Psoas muscle (tissue), 8 donors: ENCODE measurements around the gene CRYBA2. TPM values are rescaled to one million over a fixed set of nuclear protein-coding genes. Genes with fewer than 3 reads are reported as not detected.

Source experiments
- ATAC-seq, 4 donors: fragments of 200-7000 bp; cut with Tn5 transposase; one replicate each; pipeline ENCODE4 v1.9.1; 2020; ENCODE audit warnings: moderate library complexity in 3 of 4, mild to moderate bottlenecking in 2 of 4
- DNase-seq, 2 donors: peaks; one replicate each; pipeline ENCODE4 v3.0.0-alpha.2; 2020
- H3K27ac ChIP-seq: fragments of 200-600 bp; one replicate; pipeline ENCODE4 v1.8.0; 2022
- H3K27me3 ChIP-seq, 3 donors: fragments of 200-600 bp in 1 of 3; one replicate each; pipeline versions ENCODE4 v1.6.1 to v1.8.0; 2013 to 2022; ENCODE audit warnings: low read length in 2 of 3, mild to moderate bottlenecking in 2 of 3, moderate library complexity in 1 of 3; ENCODE audit not compliant: insufficient read depth in 3 of 3
- H3K36me3 ChIP-seq, 2 donors: fragments of 200-600 bp in 1 of 2; one replicate each; pipeline versions ENCODE4 v1.6.1 to v1.8.0; 2013 to 2022; ENCODE audit warnings: low read depth in 1 of 2, mild to moderate bottlenecking in 1 of 2, moderate library complexity in 1 of 2; ENCODE audit not compliant: insufficient read depth in 1 of 2
- H3K4me1 ChIP-seq: fragments of 200-600 bp; one replicate; pipeline ENCODE4 v1.8.0; 2022
- H3K4me3 ChIP-seq: fragments of 200-600 bp; one replicate; pipeline ENCODE4 v1.8.0; 2022; ENCODE audit warnings: mild to moderate bottlenecking
- H3K9me3 ChIP-seq: fragments of 200-600 bp; one replicate; pipeline ENCODE4 v1.8.0; 2022
- WGBS, 3 donors: extraction: QIAGEN DNeasy Blood & Tissue Kit; methylation state at CpG; one replicate each; pipeline versions ENCODE4 v1.1.6 to v1.1.7; 2013; 5-methylcytosine and 5-hydroxymethylcytosine counted together
- intact Hi-C, 2 donors: fragments of 100-400 bp; cut with DNase I; formaldehyde crosslinking; loops; one replicate each; pipeline versions ENCODE4 v1.11.0 to v1.14.2; 2022
- polyA plus RNA-seq, 3 donors: library from polyadenylated mRNA; stranded (reverse); fragments of 200-250 nt; gene quantifications; one replicate each; pipeline ENCODE4 v1.2.3, GENCODE V29; 2013
- total RNA-seq, 4 donors: library from RNA; stranded (reverse); fragmentation: NEBNext Ultra II Directional in 2 of 4; extraction: Animal tissue kit (Norgen Biotek cat#: 25700) in 2 of 4; gene quantifications; one replicate each; pipeline versions ENCODE4 v1.2.1 to v1.2.4, GENCODE V29; 2021 to 2023
- TF ChIP-seq, protein P1 (sequence below): fragments of 200-600 bp; IDR thresholded peaks from one replicate; pipeline ENCODE4 v1.8.0; 2022; ENCODE audit warnings: antibody characterized with exemption
- donor health status: healthy with polysubstance abuse.
- donor health status: DM: no; HTN: no; CAD: no; lungs with moderate emphysema.
- donor health status: Bipolar disorder and iron deficiency.
- donor health status: healthy.
- donor health status: DM: yes; HTN: yes; CAD: no.
- donor health status: DM: no; HTN: no; CAD: no.
- donor health status: DM: no; HTN: no; CAD: no.
- donor health status: DM: yes; HTN: yes; CAD: no.

The CRYBA2 gene
- total and polyA plus RNA-seq, 7 donors: 0.08 TPM; not detected in 6

DNA sequence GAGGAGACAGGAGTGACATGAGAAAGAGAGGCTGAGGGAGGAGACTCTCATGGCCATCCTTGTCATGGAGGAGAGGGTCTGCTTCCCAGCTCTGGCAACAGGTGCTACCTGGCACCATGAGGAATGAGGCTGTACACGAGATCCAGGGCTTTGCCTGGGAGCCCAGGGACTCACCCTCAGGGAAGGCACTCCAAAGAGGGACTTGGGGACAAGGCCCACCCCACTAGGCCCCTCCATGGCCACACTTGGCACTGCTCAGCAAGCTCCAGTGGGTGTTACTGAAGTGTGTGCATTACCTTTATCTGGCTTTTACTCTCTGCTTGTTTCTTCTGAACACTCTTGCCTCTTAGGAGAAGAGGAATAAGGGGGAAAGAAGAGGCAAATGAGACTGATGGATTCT is 45.4 kb upstream of the CRYBA2 start:
- intact Hi-C loops: no loop called here
- WGBS, 3 donors: 0 to 22% (median 0%) methylated on average over 1 of the region's 1 CpG
- TF ChIP-seq, protein P1, sequence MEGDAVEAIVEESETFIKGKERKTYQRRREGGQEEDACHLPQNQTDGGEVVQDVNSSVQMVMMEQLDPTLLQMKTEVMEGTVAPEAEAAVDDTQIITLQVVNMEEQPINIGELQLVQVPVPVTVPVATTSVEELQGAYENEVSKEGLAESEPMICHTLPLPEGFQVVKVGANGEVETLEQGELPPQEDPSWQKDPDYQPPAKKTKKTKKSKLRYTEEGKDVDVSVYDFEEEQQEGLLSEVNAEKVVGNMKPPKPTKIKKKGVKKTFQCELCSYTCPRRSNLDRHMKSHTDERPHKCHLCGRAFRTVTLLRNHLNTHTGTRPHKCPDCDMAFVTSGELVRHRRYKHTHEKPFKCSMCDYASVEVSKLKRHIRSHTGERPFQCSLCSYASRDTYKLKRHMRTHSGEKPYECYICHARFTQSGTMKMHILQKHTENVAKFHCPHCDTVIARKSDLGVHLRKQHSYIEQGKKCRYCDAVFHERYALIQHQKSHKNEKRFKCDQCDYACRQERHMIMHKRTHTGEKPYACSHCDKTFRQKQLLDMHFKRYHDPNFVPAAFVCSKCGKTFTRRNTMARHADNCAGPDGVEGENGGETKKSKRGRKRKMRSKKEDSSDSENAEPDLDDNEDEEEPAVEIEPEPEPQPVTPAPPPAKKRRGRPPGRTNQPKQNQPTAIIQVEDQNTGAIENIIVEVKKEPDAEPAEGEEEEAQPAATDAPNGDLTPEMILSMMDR: no peak
- H3K27ac ChIP-seq: no peak overlapping the region
- peaks cover 5% of the 10 kb centered on the region for H3K4me1 ChIP-seq
- no peak overlapping the region for H3K4me3 ChIP-seq
- peaks cover 5 to 65% (median 9%) of the 10 kb centered on the region in 3 donors for H3K27me3 ChIP-seq
- ATAC-seq (no peak), DNase-seq (no peak)
- H3K9me3 ChIP-seq: no peaks in the 10 kb centered on the region
- no peaks in the 10 kb centered on the region for H3K36me3 ChIP-seq

DNA sequence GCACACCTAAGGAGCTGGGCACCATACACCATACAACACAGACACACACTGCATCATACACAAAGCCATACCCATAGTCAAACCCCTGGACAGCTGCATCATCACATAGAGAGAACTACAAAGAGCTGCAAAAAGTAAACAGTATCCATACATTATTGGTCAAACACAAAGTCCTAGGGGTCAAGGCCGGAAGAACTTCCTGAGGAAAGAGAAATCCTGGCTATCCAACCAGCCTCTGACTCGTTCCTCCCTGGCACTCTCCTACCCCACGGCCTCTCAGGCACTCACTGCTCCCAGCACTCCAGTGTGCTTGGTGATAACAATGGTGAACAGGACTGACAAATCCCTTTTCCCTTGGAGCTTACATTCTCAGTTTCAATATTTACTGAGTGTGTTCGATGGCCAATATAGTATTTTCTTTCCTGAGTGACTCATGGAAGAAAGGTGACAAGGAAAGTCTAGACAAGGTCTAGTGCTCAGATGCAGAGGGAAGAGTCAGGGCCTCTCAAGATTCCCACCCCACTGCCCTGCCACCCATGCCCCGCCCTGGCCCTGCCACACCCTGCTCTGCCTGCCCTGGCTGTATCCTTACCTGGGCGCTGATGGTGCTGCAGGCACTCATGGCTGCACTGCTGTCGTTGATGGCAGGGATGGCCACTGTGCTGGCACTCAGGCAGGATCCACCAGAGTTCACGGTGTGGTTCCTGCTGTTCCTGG is 44.7 kb upstream of the CRYBA2 start:
- no peak overlapping the region for H3K27ac ChIP-seq
- TF ChIP-seq, protein P1: no peak
- intact Hi-C loops: no loop called here
- H3K9me3 ChIP-seq: no peaks in the 10 kb centered on the region
- ATAC-seq: no peak
- peaks cover 5 to 65% (median 9%) of the 10 kb centered on the region in 3 donors for H3K27me3 ChIP-seq
- WGBS, 3 donors: 54 to 60% (median 59%) methylated on average over 8 of the region's 8 CpGs
- H3K36me3 ChIP-seq: no peaks in the 10 kb centered on the region
- no peak for DNase-seq
- H3K4me3 ChIP-seq: no peak overlapping the region
- H3K4me1 ChIP-seq: peaks cover 5% of the 10 kb centered on the region

GRCh38 chr2:219035942-219036341 is 42.7 kb upstream of the CRYBA2 start:
- Histone ChIP-seq H3K27ac (no peak overlapping the region), H3K4me3 (no peak overlapping the region), H3K36me3 (no peaks in the 10 kb centered on the region), H3K4me1 (peaks cover under 1% of the 10 kb centered on the region), H3K27me3 (peaks cover 2 to 63% (median 5%) of the 10 kb centered on the region in 3 donors), H3K9me3 (no peaks in the 10 kb centered on the region)
- TF ChIP-seq, protein P1: no peak
- intact Hi-C loops: no loop called here
- DNase-seq: no peak
- no peak for ATAC-seq
- 64 to 80% (median 71%) methylated on average over 2 of the region's 2 CpGs for WGBS, 3 donors

GRCh38 chr2:219034823-219035222 is 41.6 kb upstream of the CRYBA2 start:
- Histone ChIP-seq H3K36me3 (no peaks in the 10 kb centered on the region), H3K27ac (no peak overlapping the region), H3K27me3 (peaks cover 0 to 61% (median 5%) of the 10 kb centered on the region in 3 donors), H3K4me3 (no peak overlapping the region), H3K4me1 (no peaks in the 10 kb centered on the region), H3K9me3 (no peaks in the 10 kb centered on the region)
- ATAC-seq: no peak
- 48 to 55% (median 53%) methylated on average over 6 of the region's 6 CpGs for WGBS, 3 donors
- intact Hi-C loops: no loop called here
- DNase-seq: no peak
- TF ChIP-seq, protein P1: no peak
